CD14-positive monocyte (primary cell): Measurements from ENCODE around the gene CKAP5. TPM values are rescaled to one million over a fixed set of nuclear protein-coding genes. Genes with fewer than 3 reads are reported as not detected.

ENCODE experiments used
- DNase-seq, 3 donors: peaks; one replicate each; pipeline ENCODE4 v3.0.0-alpha.2; 2011 to 2022
- H2AFZ ChIP-seq: 2 replicates; pipeline ENCODE4 v1.6.0; 2012; ENCODE audit warnings: mild to moderate bottlenecking, low read depth, low read length, inconsistent platforms; ENCODE audit not compliant: insufficient read depth, poor library complexity, severe bottlenecking
- H3K27ac ChIP-seq, 2 donors: 1 replicate in 1 of 2; 2 replicates in 1 of 2; pipeline ENCODE4 v1.5.1; 2012 to 2013; ENCODE audit warnings: low read length in 2 of 2, control low read depth in 1 of 2, inconsistent platforms in 1 of 2, low read depth in 1 of 2, mild to moderate bottlenecking in 1 of 2
- H3K27me3 ChIP-seq, 2 donors: one replicate each; pipeline versions ENCODE4 v1.6.0 to v1.6.1; 2011 to 2013; ENCODE audit warnings: low read length in 2 of 2; ENCODE audit not compliant: control insufficient read depth in 2 of 2, insufficient read depth in 2 of 2
- H3K36me3 ChIP-seq, 2 donors: replicated peaks in 1 of 2; 1 replicate in 1 of 2; 2 replicates in 1 of 2; pipeline versions ENCODE4 v1.5.1 to v1.6.1; 2012 to 2013; ENCODE audit warnings: low read length in 2 of 2, control low read depth in 1 of 2, inconsistent platforms in 1 of 2, mild to moderate bottlenecking in 1 of 2; ENCODE audit not compliant: insufficient read depth in 2 of 2, control insufficient read depth in 1 of 2
- H3K4me1 ChIP-seq, 2 donors: 1 replicate in 1 of 2; 2 replicates in 1 of 2; pipeline versions ENCODE4 v1.5.1 to v1.6.1; 2012 to 2013; ENCODE audit warnings: low read length in 2 of 2, control low read depth in 1 of 2, inconsistent platforms in 1 of 2, mild to moderate bottlenecking in 1 of 2, moderate library complexity in 1 of 2; ENCODE audit not compliant: insufficient read depth in 2 of 2, control insufficient read depth in 1 of 2
- H3K4me2 ChIP-seq: replicated peaks from 2 replicates; pipeline ENCODE3; 2012; ENCODE audit warnings: low read length, moderate library complexity, mild to moderate bottlenecking; ENCODE audit not compliant: poor library complexity, severe bottlenecking; ENCODE audit errors: extremely low read depth
- H3K4me3 ChIP-seq, 3 experiments: fragments of 200-600 bp in 1 of 3; sonication (generic) in 1 of 3; replicated peaks in 1 of 3; 1 replicate in 2 of 3; 2 replicates in 1 of 3; pipeline ENCODE4 v1.5.1; 2011 to 2013; ENCODE audit warnings: low read length in 3 of 3, mild to moderate bottlenecking in 3 of 3, control low read depth in 2 of 3, low read depth in 2 of 3, inconsistent platforms in 1 of 3, moderate library complexity in 1 of 3
- H3K79me2 ChIP-seq: 2 replicates; pipeline ENCODE4 v1.6.0; 2012; ENCODE audit warnings: mild to moderate bottlenecking, control low read depth, inconsistent platforms, low read length, moderate library complexity; ENCODE audit not compliant: insufficient read depth
- H3K9ac ChIP-seq: 2 replicates; pipeline ENCODE4 v1.6.0; 2017; ENCODE audit warnings: low read length, mild to moderate bottlenecking; ENCODE audit not compliant: insufficient read depth, poor library complexity, severe bottlenecking
- H3K9me3 ChIP-seq, 2 donors: replicated peaks in 1 of 2; 1 replicate in 1 of 2; 2 replicates in 1 of 2; pipeline versions ENCODE4 v1.5.1 to v1.6.1; 2012 to 2013; ENCODE audit warnings: low read length in 2 of 2, control low read depth in 1 of 2; ENCODE audit not compliant: control insufficient read depth in 1 of 2, insufficient read depth in 1 of 2
- H4K20me1 ChIP-seq: 2 replicates; pipeline ENCODE4 v1.6.0; 2012; ENCODE audit warnings: mild to moderate bottlenecking, low read length, control low read depth, moderate library complexity; ENCODE audit not compliant: insufficient read depth
- H3K27ac Mint-ChIP-seq, 7 donors: one replicate each; pipeline ENCODE4 v1.8.0; 2020; ENCODE audit warnings: mild to moderate bottlenecking in 7 of 7, mixed read lengths in 7 of 7, moderate library complexity in 6 of 7, inconsistent platforms in 2 of 7
- H3K27me3 Mint-ChIP-seq, 3 donors: one replicate each; pipeline ENCODE4 v1.8.0; 2021 to 2022; ENCODE audit warnings: low read depth in 3 of 3, mild to moderate bottlenecking in 3 of 3, mixed read lengths in 3 of 3, moderate library complexity in 3 of 3, inconsistent platforms in 1 of 3
- H3K36me3 Mint-ChIP-seq, 2 donors: one replicate each; pipeline ENCODE4 v1.8.0; 2020; ENCODE audit warnings: mixed read lengths in 2 of 2, inconsistent platforms in 1 of 2, mild to moderate bottlenecking in 1 of 2
- H3K4me1 Mint-ChIP-seq: one replicate; pipeline ENCODE4 v1.8.0; 2020; ENCODE audit warnings: mild to moderate bottlenecking, mixed read lengths
- H3K4me3 Mint-ChIP-seq, 2 donors: one replicate each; pipeline ENCODE4 v1.8.0; 2020; ENCODE audit warnings: mild to moderate bottlenecking in 2 of 2, mixed read lengths in 2 of 2, moderate library complexity in 1 of 2
- H3K9me3 Mint-ChIP-seq, 7 donors: one replicate each; pipeline ENCODE4 v1.8.0; 2020 to 2022; ENCODE audit warnings: mixed read lengths in 7 of 7, mild to moderate bottlenecking in 6 of 7, moderate library complexity in 6 of 7, inconsistent platforms in 2 of 7
- WGBS: methylation state at CpG from one replicate; pipeline ENCODE4 v1.1.5; 2013; ENCODE audit warnings: missing lambda C conversion rate; ENCODE audit not compliant: insufficient coverage; 5-methylcytosine and 5-hydroxymethylcytosine counted together
- intact Hi-C, 2 donors: fragments of 100-400 bp; cut with micrococcal nuclease; formaldehyde crosslinking; loops; one replicate each; pipeline versions ENCODE4 v1.15.0 to v1.15.1; 2023
- polyA plus RNA-seq, 3 donors: library from polyadenylated mRNA; depleted of rRNA in 1 of 3; unstranded in 2 of 3; stranded (reverse) in 1 of 3; fragments of 300-500 nt in 2 of 3; fragments of >200 nt in 1 of 3; fragmentation: Illumina TruSeq in 2 of 3; gene quantifications; 1 replicate in 2 of 3; 2 replicates in 1 of 3; pipeline ENCODE4 v1.2.3, GENCODE V29; 2012 to 2021
- TF ChIP-seq, protein P1 (sequence below): fragments of 200-600 bp; IDR thresholded peaks from one replicate; pipeline ENCODE4 v1.8.0; 2022; ENCODE audit warnings: antibody characterized with exemption, mild to moderate bottlenecking

CKAP5 gene
- polyA plus RNA-seq, 3 donors = 6.4 to 10.2 (median 7.9) TPM

DNA sequence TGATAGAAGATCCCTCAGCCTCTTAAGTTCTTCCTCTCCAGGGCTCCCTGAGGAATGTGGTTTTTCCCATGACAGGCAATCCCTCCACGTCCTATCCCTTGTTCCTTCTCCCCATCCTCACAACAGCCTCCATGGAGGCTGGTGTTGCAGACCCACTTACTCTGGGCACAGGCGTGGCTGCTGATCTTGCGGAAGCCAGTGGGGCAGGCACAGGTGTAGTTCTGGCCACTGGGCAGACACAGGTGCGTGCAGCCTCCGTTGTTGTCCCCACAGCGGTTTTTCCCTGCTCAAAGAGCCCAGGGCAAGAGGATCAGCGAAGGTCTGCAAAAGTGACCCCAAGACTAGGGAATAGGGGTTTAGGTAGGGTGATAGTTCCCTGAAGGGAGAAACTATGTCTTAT, 43.2 kb upstream of the CKAP5 start:
- Histone ChIP-seq H3K9ac (no peak overlapping the region), H3K4me2 (no peak overlapping the region), H3K36me3 (no peaks in the 10 kb centered on the region), H3K9me3 (no peaks in the 10 kb centered on the region), H3K4me3 (no peak overlapping the region), H3K27ac (no peak overlapping the region), H3K4me1 (no peaks in the 10 kb centered on the region), H3K27me3 (no peaks in the 10 kb centered on the region), H3K79me2 (no peaks in the 10 kb centered on the region), H2AFZ (no peak overlapping the region), H4K20me1 (no peaks in the 10 kb centered on the region)
- TF ChIP-seq, protein P1, sequence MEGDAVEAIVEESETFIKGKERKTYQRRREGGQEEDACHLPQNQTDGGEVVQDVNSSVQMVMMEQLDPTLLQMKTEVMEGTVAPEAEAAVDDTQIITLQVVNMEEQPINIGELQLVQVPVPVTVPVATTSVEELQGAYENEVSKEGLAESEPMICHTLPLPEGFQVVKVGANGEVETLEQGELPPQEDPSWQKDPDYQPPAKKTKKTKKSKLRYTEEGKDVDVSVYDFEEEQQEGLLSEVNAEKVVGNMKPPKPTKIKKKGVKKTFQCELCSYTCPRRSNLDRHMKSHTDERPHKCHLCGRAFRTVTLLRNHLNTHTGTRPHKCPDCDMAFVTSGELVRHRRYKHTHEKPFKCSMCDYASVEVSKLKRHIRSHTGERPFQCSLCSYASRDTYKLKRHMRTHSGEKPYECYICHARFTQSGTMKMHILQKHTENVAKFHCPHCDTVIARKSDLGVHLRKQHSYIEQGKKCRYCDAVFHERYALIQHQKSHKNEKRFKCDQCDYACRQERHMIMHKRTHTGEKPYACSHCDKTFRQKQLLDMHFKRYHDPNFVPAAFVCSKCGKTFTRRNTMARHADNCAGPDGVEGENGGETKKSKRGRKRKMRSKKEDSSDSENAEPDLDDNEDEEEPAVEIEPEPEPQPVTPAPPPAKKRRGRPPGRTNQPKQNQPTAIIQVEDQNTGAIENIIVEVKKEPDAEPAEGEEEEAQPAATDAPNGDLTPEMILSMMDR = no peak
- Mint-ChIP-seq H3K9me3 (peaks cover 0 to 3% (median 0%) of the 10 kb centered on the region in 7 donors), H3K27ac (no peak overlapping the region), H3K27me3 (peaks cover 0 to 1% (median 0%) of the 10 kb centered on the region in 3 donors), H3K4me1 (peaks cover 2% of the 10 kb centered on the region), H3K36me3 (no peaks in the 10 kb centered on the region), H3K4me3 (no peak overlapping the region)
- no peak for DNase-seq
- intact Hi-C loops = loop anchor here (2.0 kb wide), 2 partner anchors 264 to 268 kb away; no protein-coding TSS in a partner anchor
- WGBS = 87% methylated on average over 7 of the region's 7 CpGs

DNA sequence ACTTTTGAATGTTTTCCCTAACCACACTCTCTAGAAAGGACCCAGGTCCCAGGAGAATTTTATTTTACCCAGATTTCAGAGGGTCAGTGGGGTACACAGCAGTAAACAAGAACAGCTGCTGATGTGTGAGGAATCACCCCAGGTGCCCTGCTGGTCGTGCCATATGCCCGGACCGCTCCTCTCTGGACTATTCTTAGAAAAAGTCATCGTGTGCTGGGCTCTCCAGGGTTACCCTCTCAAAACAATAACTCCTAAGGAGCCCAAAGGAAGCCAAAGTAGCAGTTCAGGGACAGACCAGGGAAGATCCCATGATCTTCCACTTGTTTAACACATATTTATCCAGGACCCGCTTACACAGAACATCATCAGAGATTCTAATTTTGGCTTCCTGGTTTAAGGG, 42.6 kb upstream of the CKAP5 start:
- Mint-ChIP-seq H3K9me3 (peaks cover 0 to 3% (median 0%) of the 10 kb centered on the region in 7 donors), H3K36me3 (no peaks in the 10 kb centered on the region), H3K27ac (peak overlapping the region in 1 of 7 donors; percentile 45), H3K4me3 (no peak overlapping the region), H3K4me1 (peaks cover 2% of the 10 kb centered on the region), H3K27me3 (peaks cover 0 to 1% (median 0%) of the 10 kb centered on the region in 3 donors)
- no peaks in the 10 kb centered on the region for H3K27me3 ChIP-seq
- no peaks in the 10 kb centered on the region for H4K20me1 ChIP-seq
- no peak overlapping the region for H3K9ac ChIP-seq
- H3K9me3 ChIP-seq = no peaks in the 10 kb centered on the region
- no peaks in the 10 kb centered on the region for H3K79me2 ChIP-seq
- H3K36me3 ChIP-seq = no peaks in the 10 kb centered on the region
- no peak overlapping the region for H3K4me2 ChIP-seq
- TF ChIP-seq, protein P1 = no peak
- intact Hi-C loops = loop anchor here (2.0 kb wide), 2 partner anchors 264 to 268 kb away; no protein-coding TSS in a partner anchor
- no peak overlapping the region for H3K27ac ChIP-seq
- WGBS = 94% methylated on average over 5 of the region's 5 CpGs
- no peaks in the 10 kb centered on the region for H3K4me1 ChIP-seq
- no peak for DNase-seq
- H2AFZ ChIP-seq = no peak overlapping the region
- H3K4me3 ChIP-seq = no peak overlapping the region
